SJCRH30 (cell line): ENCODE data around the gene KL. TPM values are rescaled to one million over a fixed set of nuclear protein-coding genes. Genes with fewer than 3 reads are reported as not detected.

ENCODE experiments used
- DNase-seq, 2 experiments: peaks; one replicate each; pipeline ENCODE4 v3.0.0-alpha.2; 2015 to 2020
- H3K27ac ChIP-seq: fragments of 250-450 bp; sonication (Bioruptor Pico); 2 replicates; pipeline ENCODE4 v1.5.1; 2020; ENCODE audit warnings: mild to moderate bottlenecking, moderate library complexity
- H3K27me3 ChIP-seq: fragments of 250-450 bp; sonication (Bioruptor Pico); 2 replicates; pipeline ENCODE4 v1.5.1; 2020; ENCODE audit warnings: mild to moderate bottlenecking, moderate library complexity
- H3K36me3 ChIP-seq: fragments of 250-450 bp; sonication (Bioruptor Pico); 2 replicates; pipeline ENCODE4 v1.5.1; 2020; ENCODE audit warnings: mild to moderate bottlenecking, moderate library complexity
- H3K4me1 ChIP-seq: fragments of 250-450 bp; sonication (Bioruptor Pico); 2 replicates; pipeline ENCODE4 v1.5.1; 2020; ENCODE audit warnings: mild to moderate bottlenecking, moderate library complexity
- H3K4me3 ChIP-seq: fragments of 250-450 bp; sonication (Bioruptor Pico); 2 replicates; pipeline ENCODE4 v1.5.1; 2020; ENCODE audit warnings: mild to moderate bottlenecking, moderate library complexity
- H3K9me3 ChIP-seq: fragments of 250-450 bp; sonication (Bioruptor Pico); replicated peaks from 2 replicates; pipeline ENCODE4 v1.5.1; 2020; ENCODE audit warnings: mild to moderate bottlenecking, moderate library complexity
- total RNA-seq: library from RNA; depleted of rRNA; stranded (reverse); fragments of >200 nt; shearing (Covaris generic); gene quantifications from 2 replicates; pipeline ENCODE4 v1.2.3, GENCODE V29; 2014

Gene KL
- total RNA-seq, 1 experiment from 2014 or later: not detected

DNA sequence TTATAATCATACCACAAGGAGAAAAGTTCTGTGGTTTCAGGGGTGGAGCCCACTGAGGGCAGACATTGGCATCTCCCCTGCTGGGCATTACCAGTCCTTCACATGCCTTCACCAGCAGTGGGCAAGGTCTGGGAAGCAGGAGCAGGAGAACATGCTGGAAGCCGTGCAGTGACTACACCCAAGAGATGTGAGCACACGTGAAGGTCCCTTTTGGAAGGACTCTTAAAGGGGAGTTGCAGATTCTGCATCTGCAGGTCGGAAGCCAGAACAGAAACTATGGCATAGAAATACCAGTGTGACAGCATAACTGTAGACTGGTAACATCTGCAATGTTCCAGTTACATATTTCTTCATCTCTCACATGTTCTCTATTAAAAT, 26.9 kb upstream of the KL start:
- Histone ChIP-seq H3K9me3 (no peaks in the 10 kb centered on the region), H3K4me1 (peaks cover 13% of the 10 kb centered on the region), H3K27ac (no peak overlapping the region), H3K27me3 (no peaks in the 10 kb centered on the region), H3K4me3 (no peak overlapping the region), H3K36me3 (no peaks in the 10 kb centered on the region)
- peak in 1 of 2 experiments; percentile 20 for DNase-seq

DNA sequence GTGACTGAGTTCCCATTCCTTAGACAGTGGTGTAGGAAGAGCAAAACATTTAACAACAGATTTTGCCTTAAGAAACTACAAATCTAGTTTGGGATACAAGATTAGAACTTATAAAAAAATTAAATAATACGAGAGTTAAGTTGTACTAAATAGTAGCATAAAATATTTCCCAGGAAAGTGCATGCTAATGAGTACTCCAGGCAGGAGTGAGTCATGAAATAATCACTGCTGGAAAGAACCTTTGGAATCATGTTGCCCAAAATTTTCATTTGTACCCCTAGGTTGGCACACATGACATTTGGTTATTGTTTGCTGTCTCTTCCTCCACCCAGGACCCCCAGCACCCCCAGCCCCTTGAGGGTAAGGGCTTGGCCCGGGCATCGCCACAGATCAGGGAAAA, 26.3 kb upstream of the KL start:
- Histone ChIP-seq H3K36me3 (no peaks in the 10 kb centered on the region), H3K9me3 (no peaks in the 10 kb centered on the region), H3K27me3 (no peaks in the 10 kb centered on the region), H3K4me1 (peaks cover 13% of the 10 kb centered on the region), H3K4me3 (no peak overlapping the region), H3K27ac (no peak overlapping the region)
- DNase-seq: no peak

DNA sequence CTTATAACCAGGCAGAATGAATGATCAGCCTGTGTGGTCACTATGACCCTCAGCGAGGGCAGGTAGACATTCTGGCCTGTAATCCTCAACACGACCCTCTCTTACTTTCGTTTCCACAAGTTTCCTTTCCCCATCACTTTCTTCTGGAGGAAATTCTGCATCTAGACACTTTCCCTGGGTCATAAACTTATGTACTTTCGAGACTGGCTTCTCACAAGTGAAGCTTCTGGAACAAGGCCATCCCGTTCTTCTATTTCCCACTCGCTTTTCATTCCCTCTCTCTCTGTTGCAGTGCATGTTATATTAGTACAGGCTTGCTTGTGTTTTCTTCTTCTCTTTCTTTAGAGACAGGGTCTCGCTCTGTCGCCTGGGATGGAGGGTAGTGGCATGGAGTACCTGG, 23.1 kb upstream of the KL start:
- H3K27me3 ChIP-seq: no peaks in the 10 kb centered on the region
- no peaks in the 10 kb centered on the region for H3K9me3 ChIP-seq
- no peak for DNase-seq
- peaks cover 13% of the 10 kb centered on the region for H3K4me1 ChIP-seq
- no peaks in the 10 kb centered on the region for H3K36me3 ChIP-seq
- no peak overlapping the region for H3K4me3 ChIP-seq
- H3K27ac ChIP-seq: no peak overlapping the region

DNA sequence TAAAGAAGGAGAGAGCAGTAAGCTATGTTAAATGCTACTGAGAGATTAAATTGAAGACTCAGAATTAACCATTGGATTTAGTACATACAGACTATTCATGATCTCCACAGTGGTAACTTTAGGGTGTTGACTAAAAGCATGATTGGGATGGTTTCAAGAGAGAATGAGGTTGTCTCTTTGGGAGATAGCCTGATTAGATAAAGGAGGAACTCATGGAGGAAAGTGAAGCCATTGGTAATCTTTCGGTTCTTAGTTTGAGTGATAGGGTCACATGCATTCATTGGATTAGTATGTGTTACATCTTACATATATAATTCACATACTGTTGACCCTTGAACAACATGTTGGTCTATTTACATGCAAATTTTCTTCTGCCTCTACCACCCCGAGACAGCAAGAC, 18.8 kb upstream of the KL start:
- H3K9me3 ChIP-seq: no peaks in the 10 kb centered on the region
- no peaks in the 10 kb centered on the region for H3K27me3 ChIP-seq
- no peaks in the 10 kb centered on the region for H3K36me3 ChIP-seq
- DNase-seq: no peak
- H3K27ac ChIP-seq: no peak overlapping the region
- no peak overlapping the region for H3K4me3 ChIP-seq
- no peaks in the 10 kb centered on the region for H3K4me1 ChIP-seq

DNA sequence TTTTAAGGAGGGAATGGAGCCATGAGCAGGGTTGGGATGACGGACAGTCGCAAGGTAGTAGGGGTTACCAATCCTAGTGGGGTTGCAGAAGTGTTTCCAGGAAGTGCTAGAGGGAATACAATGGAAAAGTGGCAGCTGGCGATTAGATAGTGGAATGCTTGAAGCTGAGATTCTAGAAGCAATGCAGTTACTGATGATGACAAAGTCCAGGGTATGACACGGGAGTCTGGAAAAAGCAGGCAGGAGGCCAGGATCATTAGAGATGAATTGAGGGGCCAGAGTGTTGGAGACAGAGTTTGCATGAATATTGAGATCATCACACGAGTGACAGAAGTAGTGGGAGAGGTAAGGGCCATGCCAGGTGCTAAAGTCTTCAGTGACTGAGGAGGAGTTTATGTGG, 17.3 kb upstream of the KL start:
- no peaks in the 10 kb centered on the region for H3K27me3 ChIP-seq
- no peaks in the 10 kb centered on the region for H3K9me3 ChIP-seq
- no peak for DNase-seq
- no peaks in the 10 kb centered on the region for H3K4me1 ChIP-seq
- no peaks in the 10 kb centered on the region for H3K36me3 ChIP-seq
- no peak overlapping the region for H3K4me3 ChIP-seq
- no peak overlapping the region for H3K27ac ChIP-seq

DNA sequence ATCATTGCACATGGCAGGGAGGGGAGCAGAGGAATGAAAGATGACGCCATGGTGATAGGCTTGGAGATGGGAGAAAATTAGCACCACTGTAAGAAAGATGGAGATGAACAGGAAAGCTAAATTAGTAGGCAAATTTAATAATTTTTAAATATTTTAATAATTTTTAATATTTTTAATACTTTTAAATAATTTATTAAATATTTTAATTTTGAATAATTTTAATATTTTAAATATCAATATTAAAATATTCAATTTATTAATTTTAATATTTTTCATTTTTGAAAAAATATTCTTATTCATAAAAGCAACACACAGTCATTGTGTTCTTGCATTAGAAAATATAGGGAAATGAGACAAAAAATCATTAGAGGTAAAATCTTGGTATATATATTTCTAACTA, 15.9 kb upstream of the KL start:
- Histone ChIP-seq H3K4me1 (no peaks in the 10 kb centered on the region), H3K27ac (no peak overlapping the region), H3K4me3 (no peak overlapping the region), H3K36me3 (no peaks in the 10 kb centered on the region), H3K27me3 (no peaks in the 10 kb centered on the region), H3K9me3 (no peaks in the 10 kb centered on the region)
- DNase-seq: no peak

DNA sequence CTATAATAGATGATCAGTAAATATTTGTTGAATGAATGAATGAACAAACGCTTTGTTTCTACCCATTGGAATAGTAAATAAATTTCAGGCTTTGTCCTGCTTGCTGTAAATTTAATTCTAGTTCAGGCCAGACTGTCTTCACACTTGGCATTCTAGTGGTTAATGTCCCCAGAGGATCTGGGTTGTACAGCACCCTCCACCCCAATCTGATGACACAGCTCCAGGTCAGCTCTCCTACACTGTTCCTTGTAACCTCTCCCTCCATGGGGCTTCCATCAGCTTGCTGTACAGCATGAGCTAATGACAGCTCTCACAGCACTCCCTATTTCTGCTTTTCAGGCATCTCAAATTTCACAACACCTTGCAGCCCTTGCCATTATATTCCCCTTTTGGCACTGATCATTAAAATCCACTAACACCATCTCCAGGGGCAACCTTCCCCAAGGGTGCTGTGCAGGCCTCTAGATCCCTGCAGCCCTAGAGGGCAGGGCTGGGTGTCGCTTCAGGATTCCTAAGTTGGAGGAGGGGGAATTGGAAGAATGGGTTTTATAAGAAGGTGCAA, 12.7 kb upstream of the KL start:
- Histone ChIP-seq H3K4me3 (no peak overlapping the region), H3K9me3 (peaks cover 6% of the 10 kb centered on the region), H3K27me3 (no peaks in the 10 kb centered on the region), H3K4me1 (no peaks in the 10 kb centered on the region), H3K36me3 (no peaks in the 10 kb centered on the region), H3K27ac (no peak overlapping the region)
- DNase-seq: no peak

DNA sequence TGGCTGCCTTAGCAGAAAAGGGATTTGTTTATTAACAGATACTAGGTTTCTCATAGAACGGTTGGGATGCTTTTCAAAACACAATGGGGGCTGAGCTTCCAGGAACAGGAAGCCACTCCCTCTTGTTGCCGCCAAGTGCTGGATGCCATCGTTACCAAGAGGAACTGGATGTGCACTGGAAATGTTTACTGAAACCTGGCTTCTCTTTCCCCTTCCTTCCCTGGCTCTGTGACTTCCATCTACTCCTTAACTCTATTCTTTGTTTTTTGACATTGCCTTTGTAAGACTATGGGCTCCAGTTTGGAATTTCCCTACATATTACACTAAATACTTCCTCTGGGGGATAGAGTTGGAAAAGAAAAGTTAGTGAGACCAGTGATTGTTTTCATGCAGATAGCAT, 11.7 kb upstream of the KL start:
- DNase-seq: no peak
- Histone ChIP-seq H3K9me3 (peaks cover 6% of the 10 kb centered on the region), H3K27ac (no peak overlapping the region)

DNA sequence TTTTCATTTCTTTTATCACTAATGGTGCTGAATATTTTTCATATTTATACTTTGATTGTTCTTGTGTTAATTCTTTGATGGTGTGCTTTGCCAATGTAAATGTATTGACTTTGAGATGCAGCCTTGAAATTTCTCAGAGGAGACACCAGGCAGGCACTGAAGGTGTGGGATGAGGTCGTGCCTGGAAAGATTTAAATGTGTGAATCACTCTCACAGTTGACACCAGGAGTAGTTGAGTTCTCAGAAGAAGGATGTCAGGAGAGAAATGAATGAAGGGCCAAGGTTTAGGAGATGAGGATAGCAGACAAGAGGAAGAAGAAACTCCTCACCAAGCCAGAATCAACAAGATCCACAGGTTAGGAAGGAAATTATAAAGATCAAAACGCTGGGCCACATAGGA, 10.1 kb upstream of the KL start:
- Histone ChIP-seq H3K27ac (no peak overlapping the region), H3K36me3 (no peaks in the 10 kb centered on the region), H3K9me3 (peaks cover 6% of the 10 kb centered on the region), H3K4me3 (no peak overlapping the region), H3K27me3 (no peaks in the 10 kb centered on the region), H3K4me1 (no peaks in the 10 kb centered on the region)
- DNase-seq: no peak

More for the DNA sequence above, 11.7 kb upstream of the KL start:
- Histone ChIP-seq H3K4me3 (no peak overlapping the region), H3K27me3 (no peaks in the 10 kb centered on the region), H3K36me3 (no peaks in the 10 kb centered on the region), H3K4me1 (no peaks in the 10 kb centered on the region)

DNA sequence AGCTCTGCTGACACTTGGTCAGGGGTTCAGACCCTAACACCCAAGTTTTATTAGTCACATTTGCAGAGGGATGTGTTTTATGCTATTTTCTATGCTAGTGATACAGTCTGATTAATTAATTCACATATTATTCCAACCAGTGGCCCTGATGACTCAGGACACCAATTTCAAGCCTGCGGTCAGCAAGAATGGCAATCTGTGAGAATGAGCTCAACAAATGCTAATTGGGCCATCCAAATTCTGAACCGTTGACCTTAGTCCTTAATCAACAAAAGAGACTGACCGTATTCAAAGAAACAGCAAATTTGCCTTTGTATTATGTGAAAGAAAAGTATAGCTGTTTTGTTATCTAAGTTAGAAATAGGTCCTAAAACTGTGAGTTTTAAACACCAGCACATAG, 9.6 kb upstream of the KL start:
- H3K27me3 ChIP-seq: no peaks in the 10 kb centered on the region
- H3K36me3 ChIP-seq: no peaks in the 10 kb centered on the region
- H3K4me1 ChIP-seq: no peaks in the 10 kb centered on the region
- no peak for DNase-seq
- peaks cover 6% of the 10 kb centered on the region for H3K9me3 ChIP-seq
- no peak overlapping the region for H3K4me3 ChIP-seq
- no peak overlapping the region for H3K27ac ChIP-seq

DNA sequence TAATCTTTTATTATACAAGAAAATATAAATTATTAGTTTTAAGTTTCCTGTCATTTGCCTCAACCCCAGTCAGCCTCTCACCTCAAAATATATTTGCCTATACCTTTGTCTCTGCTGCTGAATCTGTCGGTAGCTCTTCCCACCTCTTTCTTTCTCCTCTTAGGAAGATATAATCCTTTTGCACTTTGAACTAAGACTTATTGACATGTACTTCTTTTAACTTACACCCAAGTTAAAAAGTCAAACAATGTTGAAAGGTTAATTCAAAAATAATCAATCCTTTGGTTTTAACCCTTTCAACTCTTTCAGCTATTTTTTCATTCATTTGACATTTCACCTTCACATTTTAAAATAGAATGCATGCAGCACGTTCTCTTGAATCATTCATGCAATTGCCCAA, 9.0 kb upstream of the KL start:
- no peak for DNase-seq
- no peak overlapping the region for H3K4me3 ChIP-seq
- no peaks in the 10 kb centered on the region for H3K4me1 ChIP-seq

DNA sequence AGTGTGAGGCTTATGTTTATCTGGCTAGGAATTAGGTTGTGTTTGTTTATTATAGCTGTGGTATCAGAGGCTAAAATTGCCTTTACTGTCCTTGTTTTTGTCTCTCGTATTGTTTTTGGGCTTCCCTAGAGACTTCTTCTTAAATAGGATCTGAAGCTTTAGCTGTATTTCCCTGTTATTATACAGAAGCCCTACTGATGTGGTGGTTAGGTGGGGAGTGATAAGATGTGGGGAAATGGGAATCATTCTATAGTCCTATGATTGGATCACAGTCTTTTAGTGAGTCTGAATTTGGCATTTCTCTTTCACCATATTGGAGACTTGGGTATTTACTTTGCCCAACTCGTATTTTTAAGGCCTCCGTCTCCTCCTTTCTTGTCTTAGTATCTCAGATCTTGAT, 8.3 kb upstream of the KL start:
- H3K36me3 ChIP-seq: no peaks in the 10 kb centered on the region
- H3K9me3 ChIP-seq: peaks cover 6% of the 10 kb centered on the region
- DNase-seq: no peak
- H3K4me1 ChIP-seq: no peaks in the 10 kb centered on the region
- H3K27me3 ChIP-seq: no peaks in the 10 kb centered on the region
- no peak overlapping the region for H3K4me3 ChIP-seq
- H3K27ac ChIP-seq: no peak overlapping the region

More for the DNA sequence above, 9.0 kb upstream of the KL start:
- no peak overlapping the region for H3K27ac ChIP-seq
- no peaks in the 10 kb centered on the region for H3K36me3 ChIP-seq
- H3K27me3 ChIP-seq: no peaks in the 10 kb centered on the region
- peaks cover 6% of the 10 kb centered on the region for H3K9me3 ChIP-seq

DNA sequence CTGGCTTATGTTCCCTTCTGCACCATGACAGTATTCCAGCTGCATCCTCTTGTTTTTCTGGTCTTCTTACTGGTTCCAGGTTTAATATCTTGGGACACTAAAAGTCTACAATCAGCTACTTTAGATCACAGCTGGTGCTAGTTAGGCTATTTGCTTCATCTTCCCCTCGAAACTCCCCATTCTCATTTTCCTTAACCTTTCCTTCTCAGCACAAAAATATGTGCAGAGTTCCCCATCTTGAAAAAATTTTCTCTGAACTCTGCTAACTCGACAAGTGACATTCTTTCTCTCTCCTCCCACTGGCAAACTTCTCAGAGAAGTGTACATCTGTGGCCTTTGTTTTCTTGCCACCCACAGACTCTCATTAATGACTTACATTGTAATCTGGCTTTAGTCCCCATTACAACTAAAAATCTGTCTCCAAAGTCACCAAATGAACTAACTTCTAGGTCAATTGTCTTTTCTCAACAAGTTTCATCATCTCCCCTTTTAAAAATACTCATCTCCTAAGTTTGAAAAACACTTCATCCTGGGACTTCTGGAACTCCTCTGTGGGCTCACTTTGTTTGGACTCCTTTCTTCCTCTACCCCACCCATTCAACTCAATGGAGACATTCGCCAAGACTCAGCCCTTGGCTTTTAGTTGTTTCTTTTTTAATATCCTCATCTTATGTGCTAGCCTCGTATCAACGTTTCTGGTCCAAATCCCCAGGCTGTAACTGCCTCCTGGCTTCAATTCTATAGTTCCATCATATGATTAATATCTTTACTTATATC, 7.1 kb upstream of the KL start:
- Histone ChIP-seq H3K4me3 (no peak overlapping the region), H3K4me1 (peaks cover 3% of the 10 kb centered on the region; the same call in 1 of the 2 replicates), H3K27ac (no peak overlapping the region), H3K27me3 (no peaks in the 10 kb centered on the region), H3K36me3 (no peaks in the 10 kb centered on the region), H3K9me3 (peaks cover 6% of the 10 kb centered on the region)
- DNase-seq: no peak

DNA sequence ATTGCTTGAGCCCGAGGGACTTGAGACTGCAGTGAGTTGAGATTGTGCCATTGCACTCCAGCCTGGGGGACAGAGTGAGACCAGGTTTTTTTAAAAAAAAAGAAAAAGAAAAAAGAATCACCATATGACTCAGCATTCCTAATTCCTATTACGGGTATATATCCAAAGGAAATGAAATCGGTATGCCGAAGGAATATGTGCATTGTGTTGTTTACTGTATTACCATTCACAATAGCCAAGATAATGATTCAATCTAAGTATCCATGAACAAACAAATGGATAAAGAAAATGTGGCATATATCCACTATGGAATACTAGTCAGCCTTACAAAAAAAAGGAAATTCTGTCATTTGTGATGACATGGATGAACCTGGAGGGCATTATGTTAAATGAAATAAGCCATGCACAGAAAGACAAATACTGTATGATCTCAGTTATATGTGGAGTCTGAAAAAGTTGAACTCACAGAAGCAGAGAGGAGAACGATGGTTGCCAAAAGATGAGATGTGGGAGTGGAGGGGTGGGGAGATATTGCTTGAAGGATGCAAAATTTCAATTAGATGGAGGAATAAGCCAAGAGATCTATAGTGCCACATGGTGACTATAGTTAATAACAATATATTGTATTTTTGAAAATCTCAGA, 4.3 kb upstream of the KL start:
- no peak overlapping the region for H3K27ac ChIP-seq
- DNase-seq: no peak
- no peak overlapping the region for H3K4me3 ChIP-seq
- H3K27me3 ChIP-seq: no peaks in the 10 kb centered on the region
- H3K9me3 ChIP-seq: peaks cover 6% of the 10 kb centered on the region
- H3K4me1 ChIP-seq: peaks cover 10% of the 10 kb centered on the region
- no peaks in the 10 kb centered on the region for H3K36me3 ChIP-seq

DNA sequence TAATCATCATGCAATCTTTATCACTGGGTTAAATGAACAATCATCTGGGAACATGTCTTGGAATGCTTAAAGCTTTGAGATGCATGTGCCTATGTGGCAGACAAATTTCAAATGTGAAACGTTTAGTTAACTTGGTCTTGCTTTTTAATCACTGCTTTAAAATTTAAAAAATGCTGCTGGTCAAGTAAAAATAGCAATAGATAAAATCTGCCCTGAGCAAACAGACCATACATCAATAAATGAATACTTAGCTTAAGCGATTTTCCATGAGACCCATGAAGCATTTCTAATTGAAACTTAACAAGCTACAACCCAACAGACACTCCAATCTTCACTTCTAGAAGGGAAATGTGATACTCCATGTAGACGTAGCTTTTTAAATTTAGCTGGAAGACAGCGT, 1.9 kb upstream of the KL start:
- H3K27ac ChIP-seq: no peak overlapping the region; the same call in 1 of the 2 replicates
- no peaks in the 10 kb centered on the region for H3K27me3 ChIP-seq
- DNase-seq: peak in 1 of 2 experiments; percentile 43
- no peaks in the 10 kb centered on the region for H3K9me3 ChIP-seq
- no peaks in the 10 kb centered on the region for H3K36me3 ChIP-seq
- peaks cover 10% of the 10 kb centered on the region for H3K4me1 ChIP-seq
- H3K4me3 ChIP-seq: no peak overlapping the region
